GM15510 (cell line): ENCODE data around the gene PRKCH.

Experiments
- POLR2A ChIP-seq: IDR thresholded peaks from 3 replicates; pipeline ENCODE4 v1.6.1; 2011; ENCODE audit warnings: borderline replicate concordance; ENCODE audit not compliant: insufficient read length; ENCODE audit errors: extremely low read depth

Gene PRKCH

GRCh38 chr14:61565836-61566536 is 244.6 kb downstream of the PRKCH start:
- TF ChIP-seq POLR2A, result no peak

- no peak for TF ChIP-seq POLR2A
Measured at GRCh38 chr14:61566537-61567225, 245.3 kb downstream of the PRKCH start.

- no peak for TF ChIP-seq POLR2A
Measured at GRCh38 chr14:61567838-61568571, 246.6 kb downstream of the PRKCH start.

GRCh38 chr14:61568572-61569011 is 247.2 kb downstream of the PRKCH start:
- TF ChIP-seq POLR2A, result peak; percentile 39

GRCh38 chr14:61569308-61569707 is 247.9 kb downstream of the PRKCH start:
- no peak for TF ChIP-seq POLR2A

- TF ChIP-seq POLR2A, result no peak
Measured at GRCh38 chr14:61569812-61570548, 248.6 kb downstream of the PRKCH start.

- no peak for TF ChIP-seq POLR2A
Measured at GRCh38 chr14:61570549-61571290, 249.3 kb downstream of the PRKCH start.

GRCh38 chr14:61571917-61572316 is 250.5 kb downstream of the PRKCH start:
- no peak for TF ChIP-seq POLR2A

- TF ChIP-seq POLR2A, result no peak
Measured at GRCh38 chr14:61573321-61573720, 251.9 kb downstream of the PRKCH start.

GRCh38 chr14:61573748-61574513 is 252.6 kb downstream of the PRKCH start:
- TF ChIP-seq POLR2A, result no peak

- TF ChIP-seq POLR2A, result no peak
Measured at GRCh38 chr14:61574514-61574807, 253.1 kb downstream of the PRKCH start.

GRCh38 chr14:61575126-61575525 is 253.7 kb downstream of the PRKCH start:
- no peak for TF ChIP-seq POLR2A

GRCh38 chr14:61575551-61576150 is 254.3 kb downstream of the PRKCH start:
- no peak for TF ChIP-seq POLR2A
